Right atrium auricular region (tissue), 2 donors: ENCODE measurements around the gene NTMT1. TPM values are rescaled to one million over a fixed set of nuclear protein-coding genes. Genes with fewer than 3 reads are reported as not detected.

Experiments
- DNase-seq: peaks from one replicate; pipeline ENCODE4 v3.0.0-alpha.2; 2019; ENCODE audit warnings: low spot score
- H3K27ac ChIP-seq, 2 donors: fragments of 200-600 bp; sonication (generic); 1 replicate in 1 of 2; 2 replicates in 1 of 2; pipeline ENCODE4 v1.5.1; 2016 to 2019
- H3K27me3 ChIP-seq, 2 donors: fragments of 200-600 bp; sonication (generic); one replicate each; pipeline versions ENCODE4 v1.5.1 to v1.6.0; 2017 to 2019
- H3K36me3 ChIP-seq: fragments of 200-600 bp; sonication (generic); one replicate; pipeline ENCODE4 v1.5.1; 2016
- H3K4me1 ChIP-seq, 2 donors: fragments of 200-600 bp; sonication (generic); one replicate each; pipeline versions ENCODE4 v1.5.1 to v1.6.0; 2017 to 2019
- H3K4me3 ChIP-seq, 2 donors: fragments of 200-600 bp; sonication (generic); 1 replicate in 1 of 2; 2 replicates in 1 of 2; pipeline ENCODE4 v1.5.1; 2017 to 2019; ENCODE audit warnings: mild to moderate bottlenecking in 1 of 2, moderate library complexity in 1 of 2
- H3K9me3 ChIP-seq, 2 donors: fragments of 200-600 bp; sonication (generic); one replicate each; pipeline ENCODE4 v1.5.1; 2019
- CTCF ChIP-seq, 2 donors: fragments of 200-600 bp; sonication (generic); IDR thresholded peaks; one replicate each; pipeline ENCODE4 v1.5.1; 2019; ENCODE audit warnings: antibody characterized with exemption in 2 of 2
- total RNA-seq, 2 donors: library from RNA; depleted of rRNA; stranded (reverse); fragments of >200 nt; gene quantifications; one replicate each; pipeline ENCODE4 v1.1.0, GENCODE V29; 2016

Gene NTMT1
- total RNA-seq, 2 donors from 2014 or later, result 33.7 to 36.0 TPM

- peaks cover 0 to 15% of the 10 kb centered on the region in 2 donors for H3K4me1 ChIP-seq
- H3K9me3 ChIP-seq, result no peaks in the 10 kb centered on the region
- no peak for DNase-seq
- H3K36me3 ChIP-seq, result no peaks in the 10 kb centered on the region
- no peak for TF ChIP-seq CTCF (IDR thresholded peaks at IDR 0.05)
- H3K27me3 ChIP-seq, result peaks cover 0 to 8% of the 10 kb centered on the region in 2 donors
- peak overlapping the region in 1 of 2 donors; percentile 26 for H3K27ac ChIP-seq
- H3K4me3 ChIP-seq, result peak overlapping the region; percentile 31 to 51
These were observed 40.6 kb downstream of the NTMT1 start for GRCh38 chr9:129666575-129666974.

GRCh38 chr9:129667378-129667777, 41.4 kb downstream of the NTMT1 start:
- Histone ChIP-seq H3K4me3 (no peak overlapping the region), H3K4me1 (peaks cover 0 to 15% of the 10 kb centered on the region in 2 donors), H3K27me3 (peaks cover 0 to 8% of the 10 kb centered on the region in 2 donors), H3K36me3 (no peaks in the 10 kb centered on the region), H3K27ac (no peak overlapping the region), H3K9me3 (no peaks in the 10 kb centered on the region)
- TF ChIP-seq CTCF (IDR thresholded peaks at IDR 0.05), result no peak
- no peak for DNase-seq

GRCh38 chr9:129667850-129668249, 41.9 kb downstream of the NTMT1 start:
- Histone ChIP-seq H3K27ac (no peak overlapping the region), H3K9me3 (no peaks in the 10 kb centered on the region), H3K4me1 (peaks cover 0 to 15% of the 10 kb centered on the region in 2 donors), H3K4me3 (no peak overlapping the region), H3K36me3 (no peaks in the 10 kb centered on the region), H3K27me3 (peaks cover 0 to 8% of the 10 kb centered on the region in 2 donors)
- no peak for DNase-seq
- no peak for TF ChIP-seq CTCF (IDR thresholded peaks at IDR 0.05)

GRCh38 chr9:129669141-129669718, 43.3 kb downstream of the NTMT1 start:
- Histone ChIP-seq H3K27ac (no peak overlapping the region), H3K4me3 (no peak overlapping the region), H3K36me3 (no peaks in the 10 kb centered on the region), H3K27me3 (peaks cover 0 to 8% of the 10 kb centered on the region in 2 donors), H3K4me1 (peaks cover 0 to 15% of the 10 kb centered on the region in 2 donors), H3K9me3 (no peaks in the 10 kb centered on the region)
- no peak for DNase-seq
- no peak for TF ChIP-seq CTCF (IDR thresholded peaks at IDR 0.05)

- H3K27ac ChIP-seq, result no peak overlapping the region
- no peak overlapping the region for H3K4me3 ChIP-seq
- no peak for DNase-seq
- no peaks in the 10 kb centered on the region for H3K36me3 ChIP-seq
- H3K9me3 ChIP-seq, result no peaks in the 10 kb centered on the region
- TF ChIP-seq CTCF (IDR thresholded peaks at IDR 0.05), result no peak
- H3K27me3 ChIP-seq, result peaks cover 0 to 8% of the 10 kb centered on the region in 2 donors
- H3K4me1 ChIP-seq, result peaks cover 0 to 11% of the 10 kb centered on the region in 2 donors
These were observed 44.0 kb downstream of the NTMT1 start for GRCh38 chr9:129669946-129670345.

- TF ChIP-seq CTCF (IDR thresholded peaks at IDR 0.05), result no peak
- peaks cover 0 to 8% of the 10 kb centered on the region in 2 donors for H3K27me3 ChIP-seq
These were observed 45.1 kb downstream of the NTMT1 start for GRCh38 chr9:129671065-129671464.

More at GRCh38 chr9:129671065-129671464, 45.1 kb downstream of the NTMT1 start:
- DNase-seq, result no peak
- Histone ChIP-seq H3K4me1 (peaks cover 0 to 5% of the 10 kb centered on the region in 2 donors), H3K36me3 (no peaks in the 10 kb centered on the region), H3K27ac (no peak overlapping the region), H3K4me3 (no peak overlapping the region), H3K9me3 (no peaks in the 10 kb centered on the region)
